Muscle of leg (tissue), 11 donors: ENCODE measurements around the gene PPP1R12B. TPM values are rescaled to one million over a fixed set of nuclear protein-coding genes. Genes with fewer than 3 reads are reported as not detected.
"Not testable (repeated sequence)": the region's sequence is repeated elsewhere in the genome, so short reads cannot be mapped to it uniquely, and the experiment has no call there.

Experiments
- DNase-seq: peaks from one replicate; pipeline ENCODE4 v3.0.0; 2013
- H3K27ac ChIP-seq: one replicate; pipeline ENCODE4 v1.5.1; 2013; ENCODE audit warnings: mild to moderate bottlenecking, low read length, control low read depth
- H3K27me3 ChIP-seq: one replicate; pipeline ENCODE4 v1.6.1; 2013; ENCODE audit warnings: low read length; ENCODE audit not compliant: control insufficient read depth, insufficient read depth
- H3K36me3 ChIP-seq: one replicate; pipeline ENCODE4 v1.6.1; 2013; ENCODE audit warnings: low read length; ENCODE audit not compliant: control insufficient read depth, insufficient read depth
- H3K4me1 ChIP-seq: one replicate; pipeline ENCODE4 v1.6.1; 2013; ENCODE audit warnings: low read length; ENCODE audit not compliant: control insufficient read depth, insufficient read depth
- H3K4me3 ChIP-seq: one replicate; pipeline ENCODE4 v1.5.1; 2013; ENCODE audit warnings: low read length, control low read depth
- H3K9me3 ChIP-seq: replicated peaks from 2 replicates; pipeline ENCODE4 v1.6.1; 2013; ENCODE audit warnings: low read depth, low read length; ENCODE audit not compliant: control insufficient read depth
- whole genome bisulfite sequencing: methylation state at CpG from one replicate; pipeline ENCODE4 v1.1.5; 2013; ENCODE audit warnings: missing lambda C conversion rate; ENCODE audit not compliant: insufficient coverage; 5-methylcytosine and 5-hydroxymethylcytosine counted together
- polyA plus RNA-seq, 8 donors: library from polyadenylated mRNA; unstranded; fragments of 120-200 nt; gene quantifications; one replicate each; pipeline versions ENCODE4 v1.2.1 to v1.2.3, GENCODE V29; 2013; ENCODE audit warnings: inconsistent platforms in 1 of 8, low replicate concordance in 1 of 8; ENCODE audit not compliant: insufficient read length in 8 of 8, insufficient read depth in 1 of 8
- total RNA-seq: library from RNA; stranded (reverse); fragments of 120-200 nt; gene quantifications from one replicate; pipeline ENCODE4 v1.2.4, GENCODE V29; 2013

Gene PPP1R12B
- total and polyA plus RNA-seq, 9 donors = 49.8 to 81.8 (median 71.6) TPM

DNA sequence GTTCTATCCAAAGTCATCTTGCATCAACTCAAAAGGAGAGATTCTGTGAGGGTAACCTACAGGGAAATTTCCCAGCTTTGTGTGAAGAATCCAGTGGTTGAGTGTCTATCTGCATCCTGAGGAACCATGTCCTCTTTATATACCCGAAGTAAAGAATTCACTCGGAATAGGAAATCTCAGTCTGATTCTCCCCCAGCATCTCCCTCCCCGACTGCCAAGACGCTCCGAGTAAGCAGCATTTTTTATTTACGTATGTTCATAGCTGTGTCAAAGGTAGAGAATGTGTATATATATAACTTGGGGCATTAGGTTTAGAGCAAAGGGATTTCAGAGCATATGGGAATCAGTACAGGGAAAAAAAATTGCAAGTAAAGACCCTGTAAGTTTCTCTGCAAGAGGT is 191.5 kb downstream of the PPP1R12B start:
- H3K4me3 ChIP-seq = peak overlapping the region; percentile 36
- H3K4me1 ChIP-seq = peaks cover 4% of the 10 kb centered on the region
- H3K36me3 ChIP-seq = no peaks in the 10 kb centered on the region
- peak overlapping the region; percentile 77 for H3K27ac ChIP-seq
- no peak for DNase-seq
- H3K9me3 ChIP-seq = no peaks in the 10 kb centered on the region
- H3K27me3 ChIP-seq = no peaks in the 10 kb centered on the region
- WGBS = 39% methylated on average over 2 of the region's 6 CpGs

DNA sequence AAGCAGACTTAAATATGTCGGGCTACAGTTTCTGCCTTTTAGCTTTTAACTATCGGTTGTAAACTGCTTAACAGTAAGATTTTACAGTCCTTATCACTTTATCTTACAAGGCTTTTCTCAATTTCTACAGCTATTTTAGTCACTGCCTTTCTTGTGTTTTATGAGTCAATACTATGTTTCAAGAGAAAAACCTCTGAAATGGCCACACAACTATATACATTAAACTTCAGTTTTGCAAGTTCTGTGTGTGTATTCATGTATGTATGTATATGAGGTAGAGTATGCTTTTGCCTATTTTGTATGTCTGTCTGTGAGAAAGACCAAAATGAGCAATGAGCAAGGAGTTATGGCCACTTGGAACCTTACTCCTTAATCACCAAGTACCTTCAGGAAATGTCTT is 191.9 kb downstream of the PPP1R12B start:
- Histone ChIP-seq H3K9me3 (no peaks in the 10 kb centered on the region), H3K36me3 (no peaks in the 10 kb centered on the region), H3K4me3 (peak overlapping the region; percentile 36), H3K27me3 (no peaks in the 10 kb centered on the region), H3K4me1 (peaks cover 4% of the 10 kb centered on the region), H3K27ac (peak overlapping the region; percentile 77)
- DNase-seq = no peak
- no CpG with 5 or more reads among the region's 2 CpGs for WGBS

- Histone ChIP-seq H3K4me3 (peak overlapping the region; percentile 36), H3K27ac (peak overlapping the region; percentile 77)
- not testable (repeated sequence) for H3K27me3 ChIP-seq, H3K36me3 ChIP-seq, H3K9me3 ChIP-seq, H3K4me1 ChIP-seq, DNase-seq
- no CpG with 5 or more reads among the region's 2 CpGs for WGBS
These were observed 192.4 kb downstream of the PPP1R12B start for GRCh38 chr1:202540858-202541257.

DNA sequence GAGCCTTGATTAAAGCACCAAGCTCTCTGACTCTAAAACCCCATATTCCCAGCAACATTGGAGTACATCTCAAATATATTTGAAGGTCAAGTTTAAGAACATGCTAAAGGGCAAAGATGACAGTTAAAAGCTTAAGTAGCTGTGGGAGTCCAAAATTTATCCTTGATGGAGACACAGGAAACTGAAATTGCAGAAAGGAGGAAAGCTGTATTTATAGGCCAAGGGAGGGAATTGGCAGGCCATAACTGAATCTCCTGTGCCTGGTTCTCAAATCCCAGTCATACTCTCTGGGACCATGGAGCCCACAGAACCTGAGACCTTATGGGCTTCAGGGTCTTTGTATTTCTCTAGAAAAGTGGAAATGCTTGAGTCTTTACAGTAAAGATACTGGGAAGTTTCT is 193.9 kb downstream of the PPP1R12B start:
- not testable (repeated sequence) for H3K36me3 ChIP-seq, DNase-seq, H3K4me1 ChIP-seq, H3K4me3 ChIP-seq, H3K27me3 ChIP-seq, H3K9me3 ChIP-seq
- H3K27ac ChIP-seq = peak overlapping the region; percentile 69

GRCh38 chr1:202543537-202543936 is 195.0 kb downstream of the PPP1R12B start:
- DNase-seq = peak; percentile 83
- H3K4me3 ChIP-seq, H3K27me3 ChIP-seq, H3K9me3 ChIP-seq, H3K36me3 ChIP-seq, H3K4me1 ChIP-seq: not testable (repeated sequence)
- H3K27ac ChIP-seq = peak overlapping the region; percentile 57
- 86% methylated on average over 3 of the region's 11 CpGs for WGBS

DNA sequence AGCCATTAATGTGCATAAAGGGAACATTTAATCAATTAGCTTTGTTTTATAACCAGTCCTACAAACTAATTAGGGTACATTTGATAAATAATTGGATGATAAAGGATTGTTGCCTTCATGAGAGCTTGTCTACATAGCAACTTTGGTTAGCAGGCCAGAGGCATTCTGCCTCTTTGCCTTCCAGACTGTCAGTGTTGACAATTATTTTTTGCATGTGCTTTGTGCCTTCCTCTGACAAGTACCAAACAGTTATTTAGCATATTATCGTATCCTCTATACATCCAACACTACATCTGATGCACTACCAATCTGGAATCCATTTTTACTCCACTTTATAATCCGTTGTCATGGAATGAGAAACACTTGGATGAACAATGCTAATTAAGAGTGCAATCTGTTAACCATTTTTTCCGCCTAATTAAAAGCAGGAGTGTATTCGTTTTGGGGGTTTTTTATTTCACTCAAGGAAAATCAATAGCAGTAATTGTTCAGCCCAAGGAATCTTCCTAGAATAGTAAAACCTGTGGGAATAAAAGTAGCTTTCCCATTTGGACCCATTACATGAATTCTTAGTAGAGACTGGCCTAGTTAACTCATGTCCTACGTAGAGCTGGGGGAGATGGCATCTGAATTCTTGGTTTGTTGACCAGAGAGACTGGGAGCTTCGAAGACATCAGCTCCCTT is 196.4 kb downstream of the PPP1R12B start:
- H3K4me3 ChIP-seq, H3K27me3 ChIP-seq, H3K9me3 ChIP-seq, H3K36me3 ChIP-seq, H3K4me1 ChIP-seq, DNase-seq, H3K27ac ChIP-seq: not testable (repeated sequence)
- no CpG with 5 or more reads among the region's 6 CpGs for WGBS

GRCh38 chr1:202545647-202546303 is 197.3 kb downstream of the PPP1R12B start:
- H3K4me1 ChIP-seq, H3K27me3 ChIP-seq, H3K9me3 ChIP-seq, DNase-seq, H3K36me3 ChIP-seq, H3K4me3 ChIP-seq, H3K27ac ChIP-seq: not testable (repeated sequence)
- 64% methylated on average over 3 of the region's 3 CpGs for whole genome bisulfite sequencing

DNA sequence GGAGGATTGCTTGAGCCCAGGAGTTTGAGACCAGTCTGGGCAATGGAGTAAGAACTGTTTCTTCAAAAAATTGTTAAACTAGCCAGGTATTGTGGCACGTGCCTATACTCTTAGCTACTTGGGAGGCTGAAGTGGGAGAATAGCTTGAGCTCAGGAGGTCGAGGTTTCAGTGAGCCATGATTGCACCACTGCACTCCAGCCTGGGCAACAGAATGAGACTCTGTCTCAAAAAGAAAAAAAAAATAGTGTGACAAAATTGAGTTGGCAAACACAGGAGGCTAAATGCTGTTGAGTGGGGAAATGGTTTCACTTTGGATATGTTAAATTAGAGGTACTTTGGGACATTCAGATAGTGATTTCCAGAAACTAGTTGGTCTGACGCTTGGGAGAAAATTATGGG is 197.9 kb downstream of the PPP1R12B start:
- not testable (repeated sequence) for H3K9me3 ChIP-seq, H3K4me1 ChIP-seq, H3K27me3 ChIP-seq, DNase-seq, H3K27ac ChIP-seq, H3K4me3 ChIP-seq, H3K36me3 ChIP-seq
- 71% methylated on average over 2 of the region's 3 CpGs for WGBS

DNA sequence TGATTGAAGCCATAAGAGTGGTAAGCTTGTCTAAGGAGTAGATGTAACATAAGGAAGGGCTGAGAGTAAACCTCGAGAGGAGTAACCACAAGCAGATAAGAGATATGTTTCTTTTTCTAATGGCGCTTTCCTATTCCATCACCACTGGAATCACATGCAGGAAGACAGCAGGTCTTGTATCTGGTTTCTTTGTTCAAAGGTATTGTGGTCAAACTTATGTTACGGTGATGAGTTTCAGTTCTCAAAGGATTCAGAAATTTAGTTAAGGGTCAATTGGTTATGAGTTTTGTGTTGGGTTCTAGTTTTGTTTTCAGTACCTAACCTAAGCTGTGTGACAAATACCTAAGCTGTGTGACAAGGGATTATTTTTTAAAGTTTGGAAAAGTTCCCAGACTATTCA is 198.3 kb downstream of the PPP1R12B start:
- not testable (repeated sequence) for H3K4me1 ChIP-seq, DNase-seq, H3K4me3 ChIP-seq, H3K27ac ChIP-seq, H3K27me3 ChIP-seq, H3K36me3 ChIP-seq, H3K9me3 ChIP-seq
- no CpG with 5 or more reads among the region's 3 CpGs for WGBS

GRCh38 chr1:202547215-202547614 is 198.7 kb downstream of the PPP1R12B start:
- no peak for DNase-seq
- Histone ChIP-seq H3K4me3 (no peak overlapping the region), H3K9me3 (no peaks in the 10 kb centered on the region), H3K36me3 (no peaks in the 10 kb centered on the region), H3K4me1 (peaks cover 5% of the 10 kb centered on the region), H3K27ac (no peak overlapping the region), H3K27me3 (no peaks in the 10 kb centered on the region)

- not testable (repeated sequence) for H3K27me3 ChIP-seq, H3K27ac ChIP-seq, H3K36me3 ChIP-seq, H3K4me1 ChIP-seq, H3K9me3 ChIP-seq, DNase-seq, H3K4me3 ChIP-seq
- no CpG with 5 or more reads among the region's 1 CpG for WGBS
These were observed 201.6 kb downstream of the PPP1R12B start for GRCh38 chr1:202550088-202550487.
